Measurements from ENCODE around the gene RPS4Y2.

RPS4Y2 gene

GRCh38 chrY:20755808-20756207 is at the start of gene RPS4Y2:
TSS of gene RPS4Y2 (plus strand) at chrY:20756108. CDS start at chrY:20756164, 56 bp downstream.
- DNase-seq (ENCODE audit: low read depth), result no peak

- DNase-seq (ENCODE audit: low read depth), result no peak
These were observed 41.5 kb upstream of the RPS4Y2 start for GRCh38 chrY:20714391-20714790.

DNA sequence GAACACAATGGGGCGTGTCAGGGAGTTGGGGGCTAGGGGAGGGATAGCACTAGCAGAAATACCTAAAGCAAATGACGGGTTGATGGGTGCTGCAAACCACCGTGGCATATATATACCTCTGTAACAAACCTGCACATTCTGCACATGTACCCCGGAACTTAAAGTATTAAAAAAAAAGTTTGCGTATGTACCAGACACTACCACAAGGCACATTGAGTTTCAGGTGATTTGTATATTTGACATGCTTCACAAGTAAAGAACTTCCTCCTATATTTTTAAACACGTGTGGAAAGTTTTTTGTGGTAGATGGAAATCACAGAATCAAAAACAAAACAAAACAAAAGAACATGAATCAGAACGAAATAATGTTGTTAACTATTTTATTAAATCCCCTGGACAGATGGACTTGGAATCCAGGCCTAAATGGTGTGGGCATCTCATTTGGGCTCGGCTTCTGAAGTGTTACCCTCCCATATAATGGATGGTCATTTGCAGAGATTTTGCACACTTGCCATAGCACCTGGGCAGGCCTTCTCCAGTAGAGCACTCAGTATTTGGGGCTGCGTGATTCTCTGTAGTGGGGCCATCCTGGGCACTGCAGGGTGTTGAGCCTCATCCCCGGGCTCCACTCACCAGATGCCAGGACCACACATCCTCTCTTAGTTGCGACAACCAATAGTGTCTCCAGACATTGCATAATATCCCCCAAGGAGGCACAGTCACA is 29.6 kb upstream of the RPS4Y2 start:
- no peak for DNase-seq (ENCODE audit: low read depth)

GRCh38 chrY:20735200-20735599 is 20.7 kb upstream of the RPS4Y2 start:
- DNase-seq (ENCODE audit: low read depth), result no peak

DNA sequence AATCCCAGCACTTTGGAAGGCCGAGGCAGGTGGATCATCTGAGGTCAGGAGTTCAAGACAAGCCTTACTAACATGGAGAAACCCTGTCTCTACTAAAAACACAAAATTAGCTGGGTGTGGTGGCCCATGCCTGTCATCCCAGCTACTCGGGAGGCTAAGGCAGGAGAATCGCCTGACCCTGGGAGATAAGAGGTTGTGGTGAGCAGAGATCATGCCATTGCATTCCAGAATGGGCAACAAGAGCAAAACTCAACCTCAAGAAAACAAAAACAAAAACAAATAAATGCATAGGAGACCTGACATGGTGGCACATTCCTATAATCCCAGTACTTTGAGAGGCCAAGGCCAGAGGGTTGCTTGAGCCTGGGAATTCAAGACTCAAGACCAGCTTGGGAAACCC is 16.1 kb upstream of the RPS4Y2 start:
- DNase-seq (ENCODE audit: low read depth), result no peak

- DNase-seq (ENCODE audit: low read depth), result no peak
These were observed 15.3 kb upstream of the RPS4Y2 start for GRCh38 chrY:20740609-20741008.

- no peak for DNase-seq (ENCODE audit: low read depth)
These were observed 10.8 kb upstream of the RPS4Y2 start for GRCh38 chrY:20745060-20745459.

DNA sequence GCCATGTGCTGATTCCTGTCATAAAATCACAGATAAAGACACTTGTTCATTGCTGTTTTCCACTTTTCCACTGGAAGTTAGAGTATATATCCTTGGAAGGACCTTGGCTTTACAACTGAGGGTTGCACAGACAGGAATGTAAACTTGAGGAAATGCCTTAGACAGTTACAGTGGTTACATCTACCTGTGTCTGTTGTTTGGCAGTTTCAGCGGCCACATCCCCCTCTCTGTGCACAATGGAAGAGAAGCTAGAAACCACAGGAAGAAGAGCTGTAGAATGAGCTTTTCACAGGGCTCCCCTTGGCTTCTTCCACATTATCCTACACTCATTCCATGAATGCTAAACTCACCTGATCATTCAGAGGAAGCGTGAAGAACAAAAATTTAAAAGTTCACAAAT is 9.0 kb upstream of the RPS4Y2 start:
- DNase-seq (ENCODE audit: low read depth), result no peak

- no peak for DNase-seq (ENCODE audit: low read depth)
These were observed 8.0 kb downstream of the RPS4Y2 start for GRCh38 chrY:20763869-20764268.

DNA sequence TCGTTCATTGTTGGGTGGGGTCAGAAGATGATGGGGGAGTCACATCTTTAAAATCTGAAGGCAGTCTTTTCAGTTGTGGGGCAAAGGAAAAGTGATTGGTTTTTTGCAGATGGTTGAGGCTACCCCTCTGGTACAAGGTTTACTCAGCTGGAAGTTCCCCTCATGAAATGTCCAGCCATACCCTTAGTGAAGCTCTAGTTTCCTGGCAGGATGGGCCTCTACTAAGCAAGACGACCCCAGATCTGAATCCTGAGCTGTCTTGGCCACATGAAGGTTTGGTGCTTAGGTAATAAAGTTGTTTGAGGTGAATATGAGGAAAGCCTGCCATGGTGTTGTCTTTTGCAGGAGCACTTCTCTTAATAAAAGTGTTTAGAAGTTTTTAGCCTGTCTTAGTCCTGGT is 9.2 kb downstream of the RPS4Y2 start:
- no peak for DNase-seq (ENCODE audit: low read depth)

- DNase-seq (ENCODE audit: low read depth), result no peak
These were observed 14.8 kb downstream of the RPS4Y2 start for GRCh38 chrY:20770755-20771154.

- DNase-seq (ENCODE audit: low read depth), result no peak
These were observed 20.2 kb downstream of the RPS4Y2 start for GRCh38 chrY:20776104-20776503.

DNA sequence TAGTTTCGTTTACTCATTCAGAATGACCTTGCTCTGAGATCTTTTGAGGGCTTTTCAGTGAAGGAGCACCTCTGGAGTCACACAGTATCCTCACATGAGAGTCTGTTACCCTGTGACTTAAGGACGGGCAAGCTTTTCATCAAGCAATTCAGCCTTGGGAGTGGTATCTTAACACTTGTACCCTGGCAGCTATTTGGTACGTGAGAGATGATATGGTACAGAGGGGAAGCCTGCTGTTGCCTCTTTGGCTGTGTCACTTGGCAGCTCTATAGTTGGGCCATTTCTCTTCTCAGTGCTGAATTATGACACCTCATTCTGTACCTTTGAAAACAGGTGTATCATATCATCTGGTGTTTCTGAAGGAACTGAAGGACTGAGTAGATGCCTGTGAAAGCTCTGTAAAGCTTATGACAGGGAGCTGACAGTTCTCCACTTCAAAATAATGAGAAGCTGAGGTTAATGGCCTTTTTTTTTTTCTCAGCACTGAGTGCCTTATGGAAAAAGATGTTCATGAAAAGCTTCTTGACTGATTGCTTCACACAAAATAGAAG is 24.3 kb downstream of the RPS4Y2 start:
- no peak for DNase-seq (ENCODE audit: low read depth)

DNA sequence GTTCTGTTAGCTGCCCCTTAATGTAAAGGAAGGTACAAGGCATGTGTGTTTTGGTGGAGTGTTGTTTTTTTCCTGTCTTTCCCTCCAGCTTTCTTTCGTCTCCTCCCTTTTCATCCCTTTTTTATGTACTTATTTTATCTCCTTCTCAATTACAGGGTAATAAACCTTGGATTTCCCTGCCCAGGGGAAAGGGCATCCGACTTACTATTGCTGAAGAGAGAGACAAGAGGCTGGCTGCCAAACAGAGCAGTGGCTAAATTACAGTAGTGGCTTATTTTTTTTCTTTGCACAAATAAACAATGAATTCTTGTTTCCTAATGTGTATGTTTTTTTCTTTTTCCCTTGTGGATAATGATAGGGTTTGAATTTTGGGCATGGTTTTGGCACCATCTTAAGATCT is 24.9 kb downstream of the RPS4Y2 start:
- DNase-seq (ENCODE audit: low read depth), result no peak

GRCh38 chrY:20781408-20781807 is 25.5 kb downstream of the RPS4Y2 start:
- DNase-seq (ENCODE audit: low read depth), result no peak

- no peak for DNase-seq (ENCODE audit: low read depth)
These were observed 29.1 kb downstream of the RPS4Y2 start for GRCh38 chrY:20784965-20785364.

GRCh38 chrY:20787076-20787475 is 31.2 kb downstream of the RPS4Y2 start:
- DNase-seq (ENCODE audit: low read depth), result no peak

DNA sequence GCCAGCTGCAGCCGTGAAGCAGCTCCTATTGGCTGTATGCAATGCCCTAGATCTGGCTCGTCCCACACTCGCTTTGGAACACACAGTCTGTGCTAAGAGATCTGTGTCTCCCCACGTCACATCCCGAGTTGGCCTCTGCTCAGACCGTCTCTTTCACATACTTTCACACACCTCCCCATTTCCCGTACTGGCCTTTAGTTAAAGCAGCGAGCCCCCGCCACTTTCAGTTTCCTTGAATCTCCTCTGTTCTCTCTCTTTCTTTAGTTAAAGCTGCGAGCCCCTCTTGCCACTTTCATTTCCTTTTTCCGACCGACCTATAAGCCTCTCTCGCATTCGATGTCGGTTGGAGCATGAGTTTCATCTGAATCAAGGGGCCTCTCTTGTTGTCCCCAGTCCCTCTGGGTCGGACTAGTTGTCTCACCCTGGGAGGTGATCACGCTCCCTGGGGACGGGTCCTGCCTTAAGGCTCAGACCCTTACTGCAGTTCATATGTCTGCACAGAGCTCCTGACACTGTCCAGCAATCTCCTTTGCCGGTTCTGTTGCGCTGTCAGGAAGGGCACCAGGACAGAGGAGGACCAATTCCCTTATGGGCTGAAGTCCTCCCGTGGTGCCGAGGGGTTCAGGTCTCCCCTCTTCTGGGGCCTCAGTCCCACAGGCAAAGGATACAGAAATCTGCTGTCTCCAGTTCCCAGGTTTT is 42.6 kb downstream of the RPS4Y2 start:
- DNase-seq (ENCODE audit: low read depth), result no peak

DNA sequence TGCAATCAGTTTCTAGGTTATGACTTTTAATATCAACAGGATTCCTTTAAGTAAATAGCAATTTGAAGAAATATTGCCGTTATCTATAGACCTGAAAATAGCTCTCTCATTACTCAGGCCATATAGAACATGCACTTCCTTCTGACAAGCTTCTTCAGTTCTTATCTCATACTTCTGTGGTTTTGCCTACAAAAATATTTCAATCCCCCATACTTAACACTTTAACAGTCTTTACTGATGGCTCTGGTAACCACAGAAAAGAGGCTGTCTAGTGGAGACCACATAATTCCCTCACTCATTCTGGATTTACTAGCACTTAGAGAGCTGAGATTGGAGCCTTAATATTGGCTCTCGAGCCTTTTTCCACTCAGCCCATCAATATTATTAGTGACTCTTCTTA is 46.8 kb downstream of the RPS4Y2 start:
- DNase-seq (ENCODE audit: low read depth), result no peak

GRCh38 chrY:20806243-20806642 is 50.3 kb downstream of the RPS4Y2 start:
- DNase-seq (ENCODE audit: low read depth), result no peak

DNA sequence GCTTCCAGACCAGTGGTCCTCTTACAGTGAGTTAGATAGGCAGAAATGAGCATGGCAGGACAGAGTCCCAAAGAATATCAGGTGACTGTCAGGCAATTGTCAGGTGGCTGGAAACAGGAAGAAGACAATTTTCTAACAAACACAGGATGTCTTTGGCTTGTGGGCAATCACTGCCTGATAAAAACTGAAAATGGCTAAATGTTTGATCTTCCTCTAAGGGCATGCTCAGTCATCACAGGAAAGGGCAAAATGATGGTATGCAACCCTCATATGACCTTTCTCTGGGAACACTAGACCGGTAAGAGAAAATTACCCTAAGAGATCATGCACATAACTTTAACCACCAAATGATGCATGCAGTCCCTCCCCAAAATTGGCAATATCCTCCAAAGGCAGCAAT is 57.6 kb downstream of the RPS4Y2 start:
- DNase-seq (ENCODE audit: low read depth), result no peak

DNA sequence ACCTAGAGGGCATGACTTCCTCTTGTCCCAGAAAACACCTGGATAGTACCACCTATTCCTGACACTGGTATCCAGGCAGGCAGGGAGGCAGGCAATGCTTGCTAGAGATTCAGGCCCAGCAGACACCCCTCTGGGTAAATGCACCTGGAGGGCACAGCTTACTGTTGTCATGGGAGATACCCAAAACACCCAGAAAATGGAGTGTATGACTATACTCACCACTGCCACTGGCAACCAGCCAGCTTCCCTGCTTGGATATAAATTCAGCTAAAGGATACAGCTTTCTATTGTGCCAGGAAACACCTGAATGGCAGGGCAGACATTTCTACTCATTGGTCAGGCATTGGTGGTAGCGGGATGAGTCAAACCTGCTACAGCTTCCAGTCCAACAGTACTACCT is 58.9 kb downstream of the RPS4Y2 start:
- no peak for DNase-seq (ENCODE audit: low read depth)

GRCh38 chrY:20817067-20817466 is 61.2 kb downstream of the RPS4Y2 start:
- DNase-seq (ENCODE audit: low read depth), result no peak
